GM19025 (cell line): ENCODE results near the gene SSX4B.
"Not testable (repeated sequence)": the region's sequence is repeated elsewhere in the genome, so short reads cannot be mapped to it uniquely, and the experiment has no call there.

Experiments
- ATAC-seq: cut with Tn5 transposase; IDR thresholded peaks from one replicate; pipeline ENCODE4 v1.9.1; 2021; ENCODE audit warnings: mild to moderate bottlenecking, low read depth, moderate library complexity; ENCODE audit not compliant: unreplicated experiment

Gene SSX4B, protein sequence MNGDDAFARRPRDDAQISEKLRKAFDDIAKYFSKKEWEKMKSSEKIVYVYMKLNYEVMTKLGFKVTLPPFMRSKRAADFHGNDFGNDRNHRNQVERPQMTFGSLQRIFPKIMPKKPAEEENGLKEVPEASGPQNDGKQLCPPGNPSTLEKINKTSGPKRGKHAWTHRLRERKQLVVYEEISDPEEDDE

DNA sequence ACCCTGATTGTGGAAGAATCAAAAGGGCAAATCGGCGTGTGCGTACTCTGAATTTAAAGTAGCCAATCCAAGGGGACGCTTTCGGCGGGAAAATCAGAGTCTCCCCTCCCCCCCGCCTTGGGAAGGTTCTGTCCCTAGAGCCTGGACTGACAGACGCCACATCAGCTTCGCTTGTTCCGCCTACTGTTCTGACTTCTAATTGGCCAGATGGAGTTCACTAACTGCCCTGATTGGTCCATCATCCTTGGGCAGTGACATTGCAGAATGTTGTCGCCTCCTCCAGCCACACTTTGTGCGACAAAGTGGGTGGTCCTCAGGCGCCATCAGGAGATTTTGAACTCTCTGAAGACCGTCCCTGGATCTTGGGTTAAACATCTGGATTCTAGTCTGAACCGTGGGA is at the start of gene SSX4B:
TSS of gene SSX4B (minus strand) at position 101 of the 400 bp plus-strand sequence. CDS start 588 bp downstream, outside the sequence.
- not testable (repeated sequence) for ATAC-seq

DNA sequence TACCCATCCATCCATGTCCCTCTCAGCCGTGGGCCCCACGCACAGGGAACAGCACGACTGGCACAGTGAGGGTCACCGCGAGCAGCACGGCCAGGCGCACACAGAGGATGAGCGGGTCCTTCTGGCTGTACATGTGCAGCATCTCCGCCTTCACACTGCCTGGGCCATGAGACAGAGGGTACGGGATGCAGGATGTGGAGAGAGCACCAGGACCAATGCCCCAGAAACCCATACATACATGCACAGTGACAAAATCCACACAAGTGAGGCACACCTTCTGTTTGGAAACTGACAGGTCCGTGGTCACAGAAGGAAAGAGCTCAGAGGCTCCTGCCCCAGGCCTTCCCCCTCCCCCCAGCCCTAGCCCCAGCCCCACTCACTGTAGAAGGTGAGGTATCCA is 48.8 kb upstream of the SSX4B start:
- no peak for ATAC-seq

DNA sequence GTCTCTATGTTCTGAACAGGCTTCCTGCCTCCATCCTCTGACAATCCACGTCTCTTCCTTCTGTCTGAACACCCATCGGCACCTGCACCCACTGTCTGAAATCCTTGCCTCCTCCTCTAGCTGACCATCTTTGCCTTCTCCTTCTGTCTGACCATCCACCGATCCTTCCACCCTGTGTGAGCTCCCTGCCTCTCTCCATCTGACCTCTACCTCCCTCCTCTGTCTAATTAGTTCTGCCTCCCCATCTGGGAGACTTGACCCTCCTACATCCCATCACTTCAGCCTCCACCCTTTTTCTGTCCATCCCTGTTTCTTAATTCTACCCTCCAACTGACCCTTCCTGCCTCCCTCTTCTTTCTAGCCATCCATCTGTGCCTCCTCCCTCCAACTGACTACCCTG is 48.3 kb upstream of the SSX4B start:
- no peak for ATAC-seq

DNA sequence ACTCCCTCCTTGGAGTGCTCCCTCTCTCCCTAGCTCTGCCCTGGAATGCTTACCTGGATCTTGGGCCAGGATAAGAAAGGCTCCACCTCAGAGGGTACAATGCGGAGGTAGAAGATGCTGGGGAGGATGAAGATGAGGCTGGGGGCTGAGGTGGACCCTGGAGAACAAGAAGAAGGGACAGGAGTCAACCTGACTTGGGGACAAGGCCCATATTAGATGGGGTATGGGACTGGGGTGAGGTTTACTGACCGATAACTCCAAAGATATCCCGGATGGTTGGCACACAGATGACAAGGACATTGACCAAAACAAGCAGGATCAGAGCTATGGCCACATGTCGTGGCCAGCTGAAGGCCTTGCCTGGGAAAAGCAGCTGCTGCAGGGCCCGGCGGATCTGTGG is 47.7 kb upstream of the SSX4B start:
- no peak for ATAC-seq

DNA sequence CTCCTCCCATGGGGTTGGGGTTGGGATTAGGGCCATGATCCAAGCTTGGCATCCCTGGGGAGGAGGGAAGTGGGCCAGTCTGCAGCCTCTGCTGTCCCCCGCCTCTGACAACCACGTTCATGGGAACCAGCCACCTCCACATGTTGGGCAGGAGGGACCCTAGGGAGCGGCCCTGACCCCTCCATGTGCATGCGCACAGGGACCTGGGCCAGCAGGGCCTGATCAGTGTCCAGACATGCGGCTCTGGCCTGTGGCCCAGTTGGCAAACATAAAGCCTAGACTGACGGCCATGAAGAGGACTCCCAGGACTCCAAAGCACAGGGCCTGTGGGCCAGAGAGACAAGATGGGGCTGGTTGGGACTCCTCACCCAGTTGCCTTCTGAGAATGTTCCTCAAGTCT is 47.0 kb upstream of the SSX4B start:
- no peak for ATAC-seq

DNA sequence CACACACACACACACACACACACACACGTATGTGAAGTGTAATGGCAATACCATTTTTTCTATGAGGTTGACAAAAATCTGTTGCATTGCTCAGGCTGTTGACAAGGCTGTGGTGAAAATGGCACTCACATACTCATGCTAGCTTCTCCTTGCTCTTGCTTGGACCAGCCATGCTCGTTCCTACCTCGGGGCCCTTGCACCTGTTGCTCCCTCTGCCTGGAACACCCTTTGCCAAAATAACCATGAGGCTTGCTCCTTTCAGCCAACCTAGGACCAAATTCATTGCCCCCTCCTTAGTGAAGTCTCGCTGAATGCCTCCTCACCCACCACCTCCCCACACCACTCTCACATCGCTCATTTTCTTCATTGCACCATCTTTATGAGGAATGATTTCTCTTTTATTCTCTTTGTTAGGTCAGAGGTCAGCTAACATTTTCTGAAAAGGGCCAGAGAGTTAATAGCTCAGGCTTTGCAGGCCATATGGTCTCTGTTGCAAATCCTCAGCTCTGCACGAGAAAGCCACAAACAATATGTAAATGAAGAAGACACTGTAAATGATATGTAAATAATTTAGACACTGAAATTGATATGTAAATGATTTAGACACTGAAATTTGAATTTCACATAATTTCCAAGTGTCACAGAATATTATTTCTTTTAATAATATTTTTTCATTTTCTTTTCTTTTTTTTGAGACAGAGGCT is 45.0 kb upstream of the SSX4B start:
- ATAC-seq: no peak

DNA sequence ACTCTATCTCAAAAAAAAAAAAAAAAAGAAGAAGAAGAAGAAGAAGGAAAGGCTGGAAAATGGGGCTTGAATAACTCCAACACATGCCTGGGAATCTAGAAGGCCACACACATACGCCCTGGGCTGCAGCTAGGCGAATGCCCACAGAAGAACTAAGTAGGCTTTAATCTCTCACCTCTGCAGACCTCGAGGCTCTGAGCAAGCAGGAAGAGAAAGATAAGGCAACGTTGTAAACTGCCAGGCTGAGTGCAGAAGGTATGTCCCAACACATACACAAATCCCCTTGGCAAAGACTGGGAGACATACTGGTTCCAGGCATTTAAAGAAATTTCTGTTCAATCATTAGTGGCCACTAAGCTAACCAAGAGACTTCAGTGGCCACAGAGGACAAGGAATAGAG is 39.9 kb upstream of the SSX4B start:
- no peak for ATAC-seq

DNA sequence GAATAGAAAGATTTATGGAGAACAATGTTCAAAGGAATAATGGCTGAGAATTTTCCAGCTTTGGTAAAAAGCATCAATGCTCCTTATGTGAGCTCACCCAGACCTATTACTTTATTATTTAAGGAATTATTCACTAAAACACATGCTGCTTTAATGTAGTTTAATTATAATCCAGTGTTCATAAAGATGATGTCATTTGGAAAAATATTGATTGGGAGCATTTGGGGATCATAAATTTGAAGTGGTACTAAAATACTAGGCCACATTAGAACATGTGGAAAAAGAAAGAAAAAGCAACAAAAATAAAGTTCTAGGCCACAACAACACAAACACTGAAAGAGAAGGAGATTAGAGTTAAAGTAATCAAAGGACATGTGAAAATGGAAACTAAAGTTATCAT is 38.3 kb upstream of the SSX4B start:
- ATAC-seq: no peak

DNA sequence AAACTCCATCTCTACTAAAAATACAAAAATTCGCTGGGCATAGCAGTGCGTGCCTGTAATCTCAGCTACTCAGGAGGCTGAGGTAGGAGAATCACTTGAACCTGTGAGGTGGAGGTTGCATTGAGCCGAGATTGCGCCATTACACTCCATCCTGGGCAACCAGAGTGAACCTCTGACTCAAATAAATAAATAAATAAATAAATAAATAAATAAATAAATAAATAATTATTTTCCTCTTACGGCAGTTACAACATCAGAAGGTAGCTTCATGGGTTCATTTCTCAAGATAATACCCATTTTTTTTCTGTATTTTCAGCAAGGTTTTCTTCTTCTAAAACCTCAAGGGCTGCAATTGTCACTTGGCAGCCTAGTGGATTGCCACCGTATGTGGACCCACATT is 35.4 kb upstream of the SSX4B start:
- not testable (repeated sequence) for ATAC-seq

DNA sequence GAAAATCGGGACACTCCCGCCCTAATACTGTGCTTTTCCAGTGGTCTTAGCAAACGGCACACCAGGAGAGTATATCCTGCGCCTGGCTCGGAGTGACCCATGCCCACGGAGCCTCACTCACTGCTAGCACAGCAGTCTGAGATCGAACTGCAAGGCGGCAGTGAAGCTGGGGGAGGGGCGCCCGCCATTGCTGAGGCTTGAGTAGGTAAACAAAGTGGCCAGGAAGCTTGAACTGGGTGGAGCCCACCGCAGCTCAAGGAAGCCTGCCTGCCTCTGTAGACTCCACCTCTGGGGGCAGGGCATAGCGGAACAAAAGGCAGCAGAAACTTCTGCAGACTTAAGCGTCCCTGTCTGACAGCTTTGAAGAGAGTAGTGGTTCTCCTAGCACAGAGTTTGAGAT is 22.0 kb upstream of the SSX4B start:
- not testable (repeated sequence) for ATAC-seq

DNA sequence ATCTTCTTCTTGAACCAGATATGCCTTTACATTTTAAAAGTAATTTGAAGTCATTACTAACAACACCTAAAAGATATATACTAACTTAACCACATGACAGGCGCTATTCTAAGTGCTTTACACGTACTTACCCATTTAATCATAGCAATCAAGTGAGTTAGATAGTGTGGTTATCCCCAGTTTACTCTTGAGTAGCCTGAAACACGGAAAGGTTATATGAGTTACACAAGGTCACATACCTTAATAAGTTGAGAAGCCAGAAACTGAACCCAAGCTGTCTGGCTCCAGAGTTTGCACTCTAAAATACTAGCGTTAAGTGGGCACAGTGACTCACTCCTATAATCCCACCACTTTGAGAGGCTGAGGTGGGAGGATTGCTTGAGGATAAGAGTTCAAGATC is 18.4 kb upstream of the SSX4B start:
- ATAC-seq: not testable (repeated sequence)

DNA sequence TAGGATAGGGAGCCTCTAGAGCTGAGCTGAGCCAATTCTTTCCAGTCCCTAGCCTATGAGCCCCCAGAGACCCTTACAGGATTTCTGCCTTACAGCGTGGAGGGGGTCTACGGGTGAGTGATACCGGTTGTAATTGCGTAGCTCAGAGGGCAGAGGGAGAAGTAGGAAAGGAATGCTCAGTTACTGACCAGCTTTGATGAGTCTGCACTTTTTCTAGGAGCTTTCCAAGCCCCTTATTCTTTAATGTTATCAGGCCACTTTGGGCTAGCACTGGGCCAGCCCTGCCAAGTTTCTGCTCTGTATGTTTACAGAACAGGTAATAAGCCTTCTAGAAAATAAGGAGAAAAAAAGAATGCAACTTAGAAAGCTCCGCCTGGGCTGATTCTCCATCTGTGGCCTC is 17.8 kb upstream of the SSX4B start:
- not testable (repeated sequence) for ATAC-seq

DNA sequence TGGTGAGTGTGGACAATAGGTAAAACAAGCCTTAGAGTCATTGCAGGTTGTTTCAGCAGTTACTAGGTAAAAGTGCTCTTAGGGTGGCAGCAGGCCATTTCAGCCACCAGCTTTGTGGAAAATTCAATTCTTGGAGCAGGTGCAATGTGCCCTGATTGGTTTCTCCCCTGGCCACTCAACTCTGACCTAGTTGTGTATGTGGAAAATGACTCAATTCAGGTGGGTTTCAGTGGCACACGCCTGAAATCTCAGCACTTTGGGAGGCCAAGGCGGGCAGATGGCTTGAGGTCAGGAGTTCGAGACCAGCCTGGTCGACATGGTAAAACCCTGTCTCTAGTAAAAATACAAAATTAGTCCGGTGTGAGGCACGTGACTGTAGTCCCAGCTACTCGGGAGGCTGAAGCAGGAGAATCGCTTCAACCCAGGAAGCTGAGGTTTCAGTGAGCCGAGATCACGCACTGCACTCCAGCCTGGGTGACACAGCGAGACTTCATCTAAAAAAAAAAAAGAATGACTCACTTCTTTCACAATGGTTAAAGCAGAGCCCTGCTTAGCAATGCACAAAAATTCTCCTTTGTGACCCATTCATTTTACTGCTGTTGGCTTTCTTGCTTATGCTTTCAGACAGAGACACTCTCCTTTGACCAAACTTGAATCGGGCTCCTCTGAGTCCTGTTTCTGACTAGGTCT is 15.4 kb upstream of the SSX4B start:
- not testable (repeated sequence) for ATAC-seq

DNA sequence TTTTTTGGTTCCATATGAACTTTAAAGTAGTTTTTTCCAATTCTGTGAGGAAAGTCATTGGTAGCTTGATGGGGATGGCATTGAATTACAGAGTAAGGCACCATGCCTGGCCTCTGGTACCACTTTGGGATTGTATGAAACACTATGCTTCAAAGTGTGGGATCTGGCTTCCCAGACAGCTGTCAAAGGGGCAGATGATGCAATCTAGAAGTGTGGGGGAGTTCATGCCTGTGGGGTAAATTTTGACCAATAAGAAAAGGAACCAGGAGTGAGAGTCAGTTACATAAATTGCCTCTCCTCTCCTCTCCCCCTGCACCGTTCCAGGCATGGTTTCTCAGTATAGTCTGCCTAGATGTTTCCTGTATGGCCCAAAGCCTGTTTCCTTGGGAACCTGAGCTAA is 13.9 kb downstream of the SSX4B start:
- ATAC-seq: not testable (repeated sequence)

DNA sequence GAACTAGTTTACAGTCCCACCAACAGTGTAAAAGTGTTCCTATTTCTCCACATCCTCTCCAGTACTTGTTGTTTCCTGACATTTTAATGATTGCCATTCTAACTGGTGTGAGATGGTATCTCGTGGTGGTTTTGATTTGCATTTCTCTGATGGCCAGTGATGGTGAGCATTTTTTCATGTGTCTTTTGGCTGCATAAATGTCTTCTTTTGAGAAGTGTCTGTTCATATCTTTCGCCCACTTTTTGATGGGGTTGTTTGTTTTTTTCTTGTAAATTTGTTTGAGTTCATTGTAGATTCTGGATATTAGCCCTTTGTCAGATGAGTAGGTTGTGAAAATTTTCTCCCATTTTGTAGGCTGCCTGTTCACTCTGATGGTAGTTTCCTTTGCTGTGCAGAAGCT is 14.8 kb downstream of the SSX4B start:
- not testable (repeated sequence) for ATAC-seq

DNA sequence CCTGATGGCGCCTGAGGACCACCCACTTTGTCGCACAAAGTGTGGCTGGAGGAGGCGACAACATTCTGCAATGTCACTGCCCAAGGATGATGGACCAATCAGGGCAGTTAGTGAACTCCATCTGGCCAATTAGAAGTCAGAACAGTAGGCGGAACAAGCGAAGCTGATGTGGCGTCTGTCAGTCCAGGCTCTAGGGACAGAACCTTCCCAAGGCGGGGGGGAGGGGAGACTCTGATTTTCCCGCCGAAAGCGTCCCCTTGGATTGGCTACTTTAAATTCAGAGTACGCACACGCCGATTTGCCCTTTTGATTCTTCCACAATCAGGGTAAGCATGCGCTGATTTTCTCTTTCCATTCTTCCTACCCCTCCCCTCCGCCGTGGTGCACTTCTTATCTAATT is 28.5 kb downstream of the SSX4B start, which contains the start of gene SSX4:
TSS of gene SSX4 (plus strand) at position 301 of the 400 bp plus-strand sequence. CDS start 515 bp downstream, outside the sequence.
- not testable (repeated sequence) for ATAC-seq

DNA sequence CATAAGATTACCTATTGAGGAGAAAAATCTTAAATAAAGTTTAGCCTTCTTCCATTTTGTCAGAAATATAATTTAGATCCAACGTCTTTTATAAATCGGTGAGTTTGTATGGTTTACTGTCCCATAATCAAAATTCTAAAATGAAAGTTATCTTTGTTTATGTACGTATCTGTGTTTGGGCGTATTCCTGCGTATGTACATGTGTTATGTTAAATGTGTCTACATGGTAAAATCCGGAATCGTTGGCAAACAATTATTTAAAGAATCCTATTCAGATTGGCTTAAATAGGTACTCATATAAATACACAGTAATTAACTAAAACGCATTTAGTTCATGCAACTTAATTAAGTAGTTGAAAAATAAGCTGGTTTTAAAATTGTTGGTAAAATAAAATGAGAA is 41.4 kb downstream of the SSX4B start:
- ATAC-seq: not testable (repeated sequence)

DNA sequence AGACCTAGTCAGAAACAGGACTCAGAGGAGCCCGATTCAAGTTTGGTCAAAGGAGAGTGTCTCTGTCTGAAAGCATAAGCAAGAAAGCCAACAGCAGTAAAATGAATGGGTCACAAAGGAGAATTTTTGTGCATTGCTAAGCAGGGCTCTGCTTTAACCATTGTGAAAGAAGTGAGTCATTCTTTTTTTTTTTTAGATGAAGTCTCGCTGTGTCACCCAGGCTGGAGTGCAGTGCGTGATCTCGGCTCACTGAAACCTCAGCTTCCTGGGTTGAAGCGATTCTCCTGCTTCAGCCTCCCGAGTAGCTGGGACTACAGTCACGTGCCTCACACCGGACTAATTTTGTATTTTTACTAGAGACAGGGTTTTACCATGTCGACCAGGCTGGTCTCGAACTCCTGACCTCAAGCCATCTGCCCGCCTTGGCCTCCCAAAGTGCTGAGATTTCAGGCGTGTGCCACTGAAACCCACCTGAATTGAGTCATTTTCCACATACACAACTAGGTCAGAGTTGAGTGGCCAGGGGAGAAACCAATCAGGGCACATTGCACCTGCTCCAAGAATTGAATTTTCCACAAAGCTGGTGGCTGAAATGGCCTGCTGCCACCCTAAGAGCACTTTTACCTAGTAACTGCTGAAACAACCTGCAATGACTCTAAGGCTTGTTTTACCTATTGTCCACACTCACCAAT is 43.9 kb downstream of the SSX4B start:
- not testable (repeated sequence) for ATAC-seq

DNA sequence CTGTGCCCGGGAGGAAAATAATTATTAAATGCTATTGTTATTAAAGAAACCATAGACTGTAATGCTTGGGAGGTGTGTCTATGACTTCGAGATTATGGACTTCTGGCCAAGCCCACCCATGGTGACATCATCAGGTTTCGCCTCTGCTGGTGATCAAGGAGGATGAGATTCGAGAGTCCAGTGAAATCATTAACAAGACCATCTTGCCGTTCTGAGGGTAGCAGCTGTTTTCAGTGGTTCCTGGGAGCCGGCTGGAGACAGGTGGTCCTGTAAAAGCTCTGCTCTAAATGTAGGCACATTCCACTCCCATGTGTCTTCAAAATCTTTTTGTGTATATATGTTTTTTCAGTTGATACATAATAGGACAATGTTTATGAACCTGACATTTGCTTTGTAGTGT is 52.5 kb downstream of the SSX4B start:
- ATAC-seq: not testable (repeated sequence)

DNA sequence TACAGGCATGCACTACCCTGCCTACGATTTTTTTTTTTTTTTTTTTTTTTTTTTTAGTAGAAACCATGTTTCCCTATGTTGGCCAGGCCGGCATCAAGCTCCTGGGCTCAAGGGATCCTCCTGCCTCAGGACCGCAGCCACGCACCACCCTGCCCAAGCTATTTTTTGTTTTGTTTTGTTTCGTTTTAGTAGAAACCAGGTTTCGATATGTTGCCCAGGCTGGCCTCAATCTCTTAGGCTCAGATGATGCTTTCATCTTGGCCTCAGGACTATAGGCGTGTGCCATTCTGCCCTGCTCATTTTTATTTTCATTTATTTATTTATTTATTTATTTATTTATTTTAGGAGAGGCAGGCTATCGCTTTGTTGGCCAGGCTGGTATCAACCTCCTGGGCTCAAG is 54.1 kb downstream of the SSX4B start:
- no peak for ATAC-seq
